HG03558 (cell line): ENCODE measurements around the gene MOB3B.
A peak's percentile ranks its signal among the peaks of the same experiment; 100 is the strongest.
"Not testable (repeated sequence)": the region's sequence is repeated elsewhere in the genome, so short reads cannot be mapped to it uniquely, and the experiment has no call there.

Experiments
- ATAC-seq: cut with Tn5 transposase; IDR thresholded peaks from one replicate; pipeline ENCODE4 v1.9.1; 2021; ENCODE audit warnings: moderate number of reproducible peaks; ENCODE audit not compliant: unreplicated experiment; ENCODE audit errors: extremely low read depth

The MOB3B gene

DNA sequence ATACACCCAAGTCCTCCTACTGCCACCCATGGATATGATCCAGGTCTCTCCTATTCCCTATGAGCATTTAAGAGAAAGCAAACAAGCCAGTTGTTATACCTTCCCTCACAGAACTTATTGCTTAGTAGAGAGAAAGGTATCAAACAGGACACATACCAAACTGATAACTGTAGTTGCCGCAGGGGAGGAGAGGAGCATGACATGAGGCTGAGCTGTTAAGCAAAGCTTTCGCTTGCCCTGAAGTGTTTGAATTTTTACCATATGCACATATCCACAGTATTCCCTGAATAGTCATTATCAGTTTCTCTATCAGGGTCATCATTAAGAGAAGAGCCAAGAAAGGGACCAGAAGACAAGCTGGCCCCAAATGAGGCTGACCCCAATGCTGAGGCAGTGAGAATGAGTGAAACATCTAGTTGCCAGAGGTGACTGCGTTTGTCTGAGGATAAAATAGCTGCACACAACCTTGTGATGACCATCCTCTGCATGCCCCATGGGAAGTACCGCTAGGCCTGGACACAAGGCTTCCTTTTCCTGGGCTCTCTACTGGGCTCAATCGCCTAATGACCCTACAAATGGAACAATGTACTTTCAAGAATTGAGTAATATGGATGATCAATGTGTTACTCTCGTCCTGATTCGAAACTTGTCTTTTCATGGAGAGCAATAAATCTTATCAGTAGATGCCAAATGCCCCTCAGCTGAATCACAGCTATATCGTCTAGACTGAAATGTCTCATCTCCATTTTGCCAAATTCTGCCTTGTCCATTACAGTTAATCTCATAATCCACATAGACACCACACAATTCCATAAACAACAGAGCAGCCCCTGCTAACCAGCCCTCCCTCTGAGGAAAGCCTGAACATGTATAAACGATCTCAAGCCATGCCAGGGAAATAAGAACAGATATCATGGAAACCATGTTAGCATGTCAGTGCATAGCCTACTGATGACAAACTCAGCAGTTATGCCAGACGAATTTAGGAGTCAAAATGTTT is 9.8 kb downstream of the MOB3B start:
- no peak for ATAC-seq

DNA sequence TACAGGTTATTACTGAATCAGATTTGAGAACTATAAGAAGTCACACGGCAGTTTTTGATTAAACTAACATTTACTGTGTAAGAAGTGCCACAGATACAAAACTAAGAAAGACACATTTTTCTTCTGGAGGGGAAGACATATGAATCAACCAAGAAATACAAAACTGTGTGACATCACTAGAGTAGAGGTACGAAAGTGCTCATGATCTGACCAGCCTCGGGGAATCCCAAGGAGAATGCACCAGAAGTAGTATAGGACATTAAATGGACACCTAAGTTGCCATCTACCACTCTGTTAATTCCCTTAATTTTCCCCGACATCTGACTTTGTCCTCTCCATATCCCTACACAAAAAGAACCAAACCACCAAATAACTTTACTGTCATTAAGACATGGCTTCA is 10.8 kb downstream of the MOB3B start:
- no peak for ATAC-seq

DNA sequence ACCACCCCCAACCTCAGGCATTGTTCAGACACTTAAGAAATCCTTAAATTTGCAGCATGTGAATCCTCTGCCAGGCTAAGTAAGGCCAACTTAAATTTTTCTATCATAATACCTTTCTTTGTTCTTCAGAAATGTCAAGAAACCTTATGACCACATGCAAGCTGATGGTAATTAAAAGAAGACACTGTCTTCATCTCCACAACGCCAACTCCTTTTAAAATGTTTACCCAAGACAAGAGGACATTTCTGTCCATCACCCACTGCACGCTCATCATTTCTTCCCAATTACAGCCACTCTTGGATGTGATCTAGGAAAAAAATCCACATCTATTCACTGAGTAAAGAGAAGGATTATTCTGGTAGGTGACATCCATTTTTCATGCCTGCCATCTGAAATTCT is 11.6 kb downstream of the MOB3B start:
- no peak for ATAC-seq

DNA sequence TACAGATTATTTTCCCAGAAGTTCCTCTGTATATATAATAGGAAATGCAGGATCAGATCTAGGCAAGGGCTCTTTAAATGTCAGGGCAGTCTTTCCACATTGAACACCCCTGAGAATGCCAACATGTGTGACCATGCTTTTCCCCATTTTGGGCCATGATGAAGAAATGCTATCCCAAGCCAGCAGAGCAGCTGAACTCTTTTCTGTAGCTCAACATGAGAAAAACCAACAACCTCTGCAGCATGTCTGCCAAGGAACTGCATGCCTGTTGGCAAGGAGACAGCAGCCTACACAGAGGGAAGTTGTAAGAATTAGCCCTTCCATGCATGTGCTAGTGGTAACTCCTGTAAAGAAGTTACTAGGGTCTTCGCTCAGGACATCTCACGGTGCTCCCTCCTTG is 15.1 kb downstream of the MOB3B start:
- ATAC-seq, result no peak

DNA sequence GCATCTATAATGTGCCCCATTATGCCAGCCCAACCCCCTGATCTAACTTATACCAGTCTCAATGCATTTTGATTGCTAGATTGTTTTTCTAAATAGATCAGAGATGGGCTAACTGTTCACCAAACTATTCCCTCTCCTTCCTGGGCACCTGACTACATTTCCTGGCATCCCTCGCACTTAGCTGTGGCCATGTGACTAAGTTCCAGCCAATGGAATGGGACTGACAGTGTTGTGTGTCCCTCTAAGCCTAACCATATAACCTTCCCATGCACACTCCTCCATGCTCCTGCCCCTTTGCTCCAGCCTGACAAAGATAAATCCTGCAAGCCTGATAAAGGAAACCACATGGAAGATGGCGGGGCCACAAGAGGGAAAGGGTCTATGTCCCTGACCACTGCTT is 17.8 kb downstream of the MOB3B start:
- no peak for ATAC-seq

DNA sequence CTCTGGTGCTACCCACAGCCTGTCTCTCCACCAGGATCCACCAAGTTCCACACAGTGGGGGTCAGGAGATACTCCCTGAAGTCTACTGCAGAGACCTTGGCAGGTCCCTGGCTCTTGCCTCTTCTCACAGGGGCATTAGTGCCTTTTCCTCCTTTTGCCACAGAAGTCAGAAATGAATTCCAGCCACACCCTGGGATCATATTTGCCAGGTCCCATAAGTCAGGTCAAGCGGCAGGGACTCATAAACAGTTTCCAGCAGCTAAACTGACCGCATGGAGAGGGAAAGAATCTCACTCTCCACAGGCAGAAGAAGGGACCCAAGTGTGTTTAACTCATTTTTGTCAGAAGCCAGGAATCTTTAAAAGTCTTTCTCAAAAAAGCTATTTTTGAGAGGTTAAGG is 18.8 kb downstream of the MOB3B start:
- no peak for ATAC-seq

DNA sequence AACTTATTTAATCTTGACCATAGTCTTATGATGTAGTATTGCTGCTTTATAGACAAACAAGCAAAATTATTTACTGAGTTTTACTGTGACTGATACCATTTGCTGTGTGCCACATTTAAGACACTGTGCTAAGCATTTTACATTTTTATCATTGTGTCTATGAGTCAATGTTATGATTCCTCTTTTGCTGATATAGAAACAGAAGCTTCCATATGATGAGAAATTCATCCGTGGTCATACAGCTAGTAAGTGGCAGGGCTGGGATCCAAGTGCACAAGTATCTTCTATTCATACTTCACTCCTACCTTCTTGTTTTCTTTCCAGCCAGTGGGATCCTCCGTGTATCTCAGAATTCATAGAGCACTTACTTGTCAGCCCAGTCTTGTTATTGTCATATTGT is 22.6 kb downstream of the MOB3B start:
- no peak for ATAC-seq

DNA sequence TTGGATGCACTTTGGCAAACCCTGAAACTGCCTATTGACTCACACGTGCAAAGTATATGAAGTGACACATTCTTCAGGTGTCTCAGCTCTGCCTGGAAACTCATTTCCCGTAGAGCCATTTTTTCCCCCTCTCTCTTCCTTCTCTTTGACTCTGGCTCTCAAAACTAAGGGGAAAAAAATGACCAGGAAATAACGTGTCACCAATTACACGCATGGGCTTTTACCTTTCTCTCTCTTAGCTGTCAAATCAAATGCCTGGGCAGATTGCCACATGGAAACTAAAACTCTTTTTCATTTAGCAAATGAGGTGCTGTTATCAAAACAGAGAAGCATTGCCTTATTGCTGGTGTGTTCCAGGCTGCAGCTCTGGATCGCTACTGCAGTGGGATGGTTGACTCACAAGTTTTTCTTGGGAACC is 23.9 kb downstream of the MOB3B start:
- ATAC-seq, result no peak

DNA sequence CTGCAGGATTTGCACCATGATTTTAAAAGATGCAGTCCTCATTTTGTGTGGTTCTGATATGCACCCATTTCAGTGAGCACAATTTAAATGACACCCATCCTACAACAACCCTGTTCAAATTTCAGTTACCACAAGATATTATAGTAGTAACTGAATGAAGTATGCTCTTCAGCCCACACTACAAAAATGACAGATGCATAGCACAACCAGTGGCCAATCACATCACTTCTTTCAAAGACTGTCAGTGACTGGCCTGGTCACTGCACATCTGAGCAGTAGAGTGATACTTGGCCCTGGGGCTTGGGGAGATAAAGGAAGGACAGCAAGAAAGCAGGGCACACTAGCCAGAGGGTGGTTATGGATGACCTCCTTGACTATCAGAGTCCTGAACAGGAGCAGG is 25.4 kb downstream of the MOB3B start:
- no peak for ATAC-seq

DNA sequence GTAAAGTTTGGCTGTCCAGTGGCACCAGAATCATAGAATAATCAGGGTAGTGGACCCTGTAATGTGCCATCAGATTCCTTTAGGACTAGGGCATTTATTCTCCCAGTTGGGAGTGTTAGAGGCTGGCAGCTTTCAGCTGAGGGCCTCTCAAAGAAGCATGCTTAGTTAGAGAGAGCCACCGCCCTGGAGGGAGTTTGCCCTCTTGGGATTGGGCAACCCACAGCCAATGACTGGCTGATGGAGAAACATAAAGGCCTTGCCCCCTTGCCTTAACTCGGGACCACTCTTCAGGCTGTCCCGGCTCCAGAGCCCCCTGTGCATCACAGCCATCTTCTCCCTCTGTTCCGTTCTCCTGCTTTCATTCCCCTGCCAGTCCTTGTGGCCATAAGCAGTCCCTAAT is 26.0 kb downstream of the MOB3B start:
- no peak for ATAC-seq

DNA sequence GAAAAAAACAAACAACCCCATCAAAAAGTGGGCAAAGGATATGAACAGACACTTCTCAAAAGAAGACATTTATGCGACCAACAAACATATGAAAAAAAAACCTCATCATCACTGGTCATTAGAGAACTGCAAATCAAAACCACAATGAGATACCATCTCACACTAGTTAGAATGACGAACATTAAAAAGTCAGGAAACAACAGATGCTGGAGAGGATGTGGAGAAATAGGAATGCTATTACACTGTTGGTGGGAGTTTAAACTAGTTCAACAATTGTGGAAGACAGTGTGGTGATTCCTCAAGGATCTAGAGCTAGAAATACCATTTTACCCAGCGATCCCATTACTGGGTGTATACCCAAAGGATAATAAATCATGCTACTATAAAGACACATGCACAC is 28.7 kb downstream of the MOB3B start:
- ATAC-seq, result not testable (repeated sequence)

DNA sequence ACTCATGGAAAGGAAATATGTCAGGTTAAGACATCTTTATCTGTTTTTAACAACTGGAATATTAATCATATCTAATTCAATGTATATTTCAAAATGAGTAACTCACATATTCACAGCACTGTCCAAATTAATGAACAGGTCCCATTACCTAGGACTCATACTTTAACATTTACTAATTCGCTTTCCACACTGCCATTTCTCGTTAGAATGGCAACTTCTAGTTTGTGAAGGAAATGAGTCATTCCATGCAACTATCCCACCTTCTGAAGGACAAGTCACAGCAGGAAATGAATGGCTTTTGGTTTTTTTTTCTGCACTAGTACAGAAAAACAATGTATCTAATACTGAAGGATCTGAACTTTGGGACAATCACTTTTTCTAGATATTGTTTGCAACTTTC is 30.2 kb downstream of the MOB3B start:
- ATAC-seq, result no peak

DNA sequence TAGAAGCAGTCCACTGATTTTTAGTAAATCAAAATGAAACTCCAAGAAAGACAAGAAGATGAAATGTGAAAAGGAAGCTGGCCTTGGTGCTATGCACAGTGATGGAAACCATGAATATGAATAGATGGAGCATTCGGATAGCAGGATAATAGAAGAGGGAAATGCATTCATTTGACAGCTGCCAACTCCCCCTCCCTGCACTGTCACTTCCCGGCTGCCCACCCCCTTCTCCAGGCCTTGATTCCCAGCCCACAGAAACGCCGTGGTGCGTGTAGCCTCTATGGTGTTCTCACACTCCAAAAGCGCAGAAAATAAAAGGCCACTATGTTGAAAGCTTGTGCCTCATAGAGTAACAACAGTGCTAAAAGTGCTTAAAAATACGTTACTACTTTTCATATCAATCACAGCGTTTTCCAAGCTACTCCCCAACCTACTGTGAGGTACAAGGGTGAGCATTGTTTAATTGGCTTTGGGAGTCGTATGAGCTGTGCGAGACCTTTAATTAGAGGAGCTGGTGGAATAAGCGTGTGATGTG is 31.7 kb downstream of the MOB3B start:
- ATAC-seq, result no peak

DNA sequence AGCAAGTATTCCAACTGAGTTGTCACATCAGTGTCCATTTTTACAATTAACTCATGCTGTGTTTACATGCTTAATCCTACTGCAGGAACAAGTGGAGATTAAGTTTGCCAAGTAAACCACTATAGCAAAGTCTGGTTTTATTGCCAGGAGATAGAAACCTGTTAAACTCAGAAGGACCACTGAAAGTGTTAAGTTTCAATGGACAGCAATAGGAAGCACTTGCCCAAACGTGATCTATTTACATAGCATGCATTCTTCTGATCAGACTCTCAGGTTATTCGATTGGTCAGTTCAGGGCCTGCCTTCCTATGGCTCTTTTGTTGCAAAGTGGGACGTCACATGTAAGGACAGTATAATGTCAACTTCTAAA is 33.5 kb downstream of the MOB3B start:
- no peak for ATAC-seq

DNA sequence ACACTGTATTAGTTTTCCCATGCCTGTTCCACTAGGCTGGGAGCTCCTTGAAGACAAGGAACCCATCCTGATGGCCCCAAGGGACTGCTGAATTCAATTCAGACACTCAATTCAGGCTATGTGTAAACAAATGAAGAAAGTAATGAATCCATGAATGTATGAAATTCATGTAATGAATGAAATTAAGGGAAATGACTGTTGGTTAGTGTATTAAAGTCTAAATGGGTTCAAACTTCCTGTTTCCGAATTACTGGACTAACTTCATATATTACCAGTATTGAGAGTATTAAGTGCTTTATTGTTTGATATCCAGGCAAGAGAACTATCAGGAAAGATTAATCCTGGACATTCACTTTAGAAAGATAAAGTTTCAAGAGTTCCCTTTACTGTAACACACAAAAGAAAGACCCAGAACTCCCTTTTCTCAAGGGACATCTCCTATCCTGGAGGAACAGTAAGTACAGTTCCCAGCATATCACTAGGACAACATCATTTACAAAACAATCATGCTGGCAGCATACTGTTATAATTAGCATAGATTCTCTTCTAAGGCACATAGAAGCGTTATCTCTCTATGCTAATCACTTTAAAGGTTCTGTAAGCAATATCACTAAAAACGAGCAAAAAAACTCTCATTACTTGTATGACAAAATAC is 34.0 kb downstream of the MOB3B start:
- ATAC-seq, result no peak

DNA sequence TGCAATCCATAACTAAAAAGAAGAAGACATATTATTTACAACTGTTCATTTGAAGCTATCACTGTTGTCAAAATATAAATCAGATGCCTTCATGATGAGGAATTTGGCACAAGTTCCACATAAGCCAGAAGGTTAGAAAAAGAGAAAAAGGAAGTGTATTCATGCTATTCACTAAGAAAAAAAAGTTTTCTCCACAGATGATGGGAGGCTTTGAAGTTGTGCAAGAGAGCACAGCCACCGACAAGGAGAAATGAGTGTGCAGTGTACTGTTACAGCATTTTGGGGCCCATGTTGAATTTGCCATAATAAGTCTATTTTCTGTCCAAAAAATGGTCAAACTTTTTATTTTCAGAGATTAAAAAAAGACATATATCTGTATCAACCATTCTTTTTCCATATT is 38.5 kb downstream of the MOB3B start:
- ATAC-seq, result no peak

DNA sequence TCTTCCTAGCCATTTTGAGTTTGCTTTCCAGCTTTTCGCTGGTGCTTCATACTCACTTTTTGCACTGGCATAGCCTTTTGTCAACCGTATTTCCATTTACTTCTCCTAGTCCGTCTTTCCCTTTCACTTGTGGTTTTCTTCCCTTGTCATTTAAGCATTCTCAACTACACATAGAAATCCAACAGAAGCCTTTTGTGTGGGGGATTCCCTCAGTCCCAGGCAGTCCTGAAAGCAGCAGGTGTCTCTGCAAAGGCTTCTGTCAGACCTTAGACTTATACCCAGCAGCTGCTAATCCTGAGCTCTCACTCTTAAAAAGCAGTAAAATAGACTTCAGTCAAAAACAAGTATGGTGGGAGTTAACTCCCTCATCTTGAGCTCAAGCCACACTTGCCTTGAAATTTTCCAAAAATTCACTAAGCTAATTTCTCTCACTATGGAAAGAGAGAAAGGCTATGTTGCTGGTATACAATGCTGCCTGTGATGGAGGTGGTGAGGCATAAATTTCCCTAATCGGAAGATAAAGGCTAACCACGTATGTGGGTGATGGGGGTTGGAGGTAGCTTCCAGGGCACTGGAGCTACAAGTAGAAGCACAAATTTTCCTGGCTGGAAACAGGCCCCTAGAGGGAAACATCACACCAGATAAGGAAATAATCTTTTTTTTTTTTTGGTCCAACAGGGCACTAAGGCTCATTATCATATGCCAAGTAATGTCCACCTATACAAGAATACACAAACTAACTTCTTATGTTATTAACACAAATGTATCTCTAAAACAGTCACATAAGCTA is 40.3 kb downstream of the MOB3B start:
- ATAC-seq, result peak; percentile 79

DNA sequence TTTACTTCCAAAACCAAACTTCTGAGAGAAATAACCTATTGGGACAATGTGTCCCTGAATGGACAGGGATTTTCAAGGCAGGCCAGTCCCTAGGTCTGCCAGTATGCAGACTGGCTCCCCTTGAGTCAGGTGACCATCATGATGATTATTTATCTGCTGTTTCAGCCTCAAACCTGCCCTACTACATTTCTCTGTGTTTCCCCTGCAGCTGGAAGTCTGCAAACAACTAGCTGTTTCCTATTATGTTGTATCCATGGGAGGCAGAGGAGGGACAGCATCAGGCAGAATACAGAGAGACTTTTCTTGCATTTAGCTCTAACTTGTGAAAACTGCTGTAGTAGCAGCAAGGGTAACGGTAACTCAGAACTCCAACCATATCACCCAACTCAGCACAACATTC is 41.7 kb downstream of the MOB3B start:
- no peak for ATAC-seq

DNA sequence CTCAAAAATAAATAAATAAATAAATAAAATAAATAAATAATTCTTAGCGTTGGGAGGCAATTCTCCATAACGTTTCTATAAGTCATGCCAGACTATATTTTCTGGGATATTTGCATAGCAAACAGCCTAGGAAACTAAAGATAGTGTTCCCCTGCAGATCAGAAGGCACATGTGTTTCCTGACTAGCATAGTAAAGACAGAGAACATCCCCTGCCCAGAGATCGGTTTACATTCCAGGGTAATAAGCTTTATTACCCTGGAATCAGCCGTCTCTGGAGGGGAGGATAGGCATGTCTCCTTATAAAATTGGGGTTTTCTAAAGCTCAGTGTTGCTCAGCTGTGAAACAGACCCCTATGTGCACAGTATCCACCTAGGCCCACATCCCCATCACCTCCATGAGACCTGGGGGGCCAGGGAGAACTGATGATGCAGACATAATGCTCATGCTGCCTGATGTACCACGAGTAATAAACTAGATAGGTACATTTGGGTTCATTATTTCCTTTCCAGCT is 42.4 kb downstream of the MOB3B start:
- no peak for ATAC-seq

DNA sequence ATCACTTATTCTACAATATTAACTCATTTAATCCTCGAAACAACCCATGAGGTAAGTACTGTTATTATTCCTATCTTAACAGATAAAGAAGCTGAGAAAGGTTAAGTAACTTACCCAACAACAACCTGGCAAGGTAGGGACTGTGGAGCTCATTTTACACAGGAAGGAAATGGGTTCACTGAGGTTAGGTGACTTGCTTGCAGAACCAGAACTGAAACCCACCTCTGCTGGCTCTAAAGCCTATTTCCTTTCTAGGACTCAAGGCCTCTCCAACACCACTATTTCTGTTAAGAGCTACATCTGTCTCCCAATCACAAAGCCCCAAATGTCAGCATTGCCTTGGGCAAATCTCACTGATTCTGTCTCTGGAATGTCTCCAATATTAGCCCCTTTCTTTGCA is 44.5 kb downstream of the MOB3B start:
- peak; percentile 45 for ATAC-seq
